Heart right ventricle (tissue), 16 donors: ENCODE data around the gene GPR78. TPM values are rescaled to one million over a fixed set of nuclear protein-coding genes. Genes with fewer than 3 reads are reported as not detected.

Experiments used
- ATAC-seq, 8 donors: fragments of 200-7000 bp; cut with Tn5 transposase; one replicate each; pipeline ENCODE4 v1.9.1; 2020; ENCODE audit warnings: mild to moderate bottlenecking in 8 of 8, moderate library complexity in 8 of 8, moderate number of reproducible peaks in 1 of 8
- DNase-seq, 2 donors: peaks; one replicate each; pipeline ENCODE4 v3.0.0-alpha.2; 2020
- H3K27ac ChIP-seq, 10 donors: fragments of 200-600 bp; sonication (generic) in 2 of 10; one replicate each; pipeline versions ENCODE4 v1.5.0 to v1.8.0; 2020 to 2022; ENCODE audit warnings: mild to moderate bottlenecking in 3 of 10
- H3K27me3 ChIP-seq, 7 donors: fragments of 200-600 bp; one replicate each; pipeline ENCODE4 v1.8.0; 2021 to 2022; ENCODE audit warnings: mild to moderate bottlenecking in 2 of 7
- H3K36me3 ChIP-seq, 9 donors: fragments of 200-600 bp; sonication (generic) in 1 of 9; one replicate each; pipeline versions ENCODE4 v1.5.0 to v1.8.0; 2020 to 2022; ENCODE audit warnings: mild to moderate bottlenecking in 2 of 9
- H3K4me1 ChIP-seq, 9 donors: fragments of 200-600 bp; sonication (generic) in 1 of 9; one replicate each; pipeline versions ENCODE4 v1.5.0 to v1.8.0; 2020 to 2022; ENCODE audit warnings: mild to moderate bottlenecking in 4 of 9
- H3K4me3 ChIP-seq, 10 donors: fragments of 200-600 bp; sonication (generic) in 2 of 10; one replicate each; pipeline versions ENCODE4 v1.5.0 to v1.8.0; 2020 to 2022; ENCODE audit warnings: mild to moderate bottlenecking in 7 of 10, moderate library complexity in 2 of 10
- H3K9me3 ChIP-seq, 11 donors: fragments of 200-600 bp in 10 of 11; sonication (generic) in 2 of 11; one replicate each; pipeline versions ENCODE4 v1.5.0 to v1.8.0; 2013 to 2022; ENCODE audit warnings: mild to moderate bottlenecking in 2 of 11, control low read depth in 1 of 11, moderate library complexity in 1 of 11
- CTCF ChIP-seq, 9 donors: fragments of 200-600 bp; sonication (generic) in 2 of 9; IDR thresholded peaks; one replicate each; pipeline versions ENCODE4 v1.5.0 to v1.8.0; 2021 to 2022; ENCODE audit warnings: antibody characterized with exemption in 9 of 9, mild to moderate bottlenecking in 5 of 9, moderate library complexity in 1 of 9
- WGBS, 2 donors: extraction: QIAGEN DNeasy Blood & Tissue Kit; methylation state at CpG; one replicate each; pipeline ENCODE4 v1.1.7; 2013; ENCODE audit warnings: inconsistent platforms in 1 of 2; 5-methylcytosine and 5-hydroxymethylcytosine counted together
- intact Hi-C, 10 donors: fragments of 100-400 bp; cut with DNase I; formaldehyde crosslinking; loops; one replicate each; pipeline versions ENCODE4 v1.11.1 to v1.14.2; 2022
- polyA plus RNA-seq, 2 donors: library from polyadenylated mRNA; stranded (reverse); fragments of 200-250 nt; gene quantifications; one replicate each; pipeline ENCODE4 v1.2.3, GENCODE V29; 2013
- total RNA-seq, 10 donors: library from RNA; stranded (reverse); fragmentation: NEBNext Ultra II Directional in 3 of 10; extraction: Animal tissue kit (Norgen Biotek cat#: 25700) in 3 of 10; gene quantifications; one replicate each; pipeline versions ENCODE4 v1.2.1 to v1.2.4, GENCODE V29; 2021 to 2023
- donor health status: Arrhythmogenic right ventricular cardiomyopathy.
- donor health status: ischemic (EF 13 %, LVEDD 7.1; RV severe dilation, severe dysfunction).
- donor health status: healthy with polysubstance abuse.
- donor health status: DM: no; HTN: yes; CAD: no.
- donor health status: DM: no; HTN: no; CAD: no.
- donor health status: ischemic (EF 25% LVEDD 6.9; RV normal size, moderate dysfunction).
- donor health status: ischemic (EF 25% LVEDD 5.7; RV mildly dilated, moderate dysfunction).
- donor health status: healthy.
- donor health status: DM: yes; HTN: yes; CAD: no.
- donor health status: Ischemic cardiomyopathy.
- donor health status: ischemic (EF 35%, LVEDD 5.7; RV mildly dilated, moderate dysfunction).
- donor health status: nonischemic (EF 11% LVEDD 7.7; RV severe dilation, severe dysfunction).
- donor health status: DM: yes; HTN: yes; CAD: no.
- donor health status: PGD.
- donor health status: ischemic (EF 29% LVEDD 5.4; RV normal size, mild dysfunction).
- donor health status: nonischemic (EF 23%, LVEDD 6.1; RV moderate dilation, normal function).

Gene GPR78
- total and polyA plus RNA-seq, 12 donors, result 0.01 to 0.12 TPM; not detected in 10

- Histone ChIP-seq H3K27me3 (peaks cover 0 to 29% (median 14%) of the 10 kb centered on the region in 7 donors), H3K36me3 (no peaks in the 10 kb centered on the region), H3K9me3 (no peaks in the 10 kb centered on the region), H3K4me1 (peaks cover 0 to 41% (median 16%) of the 10 kb centered on the region in 9 donors), H3K27ac (peak overlapping the region in 9 of 10 donors; percentile 10 to 80 (median 45)), H3K4me3 (no peak overlapping the region)
- DNase-seq (peak; percentile 42 to 49), ATAC-seq (peak; percentile 64 to 90 (median 77))
- intact Hi-C loops, result loop anchor here in 1 of 10 donors (10.0 kb wide), 1 partner anchor 304 kb away; no protein-coding TSS in a partner anchor
- WGBS, 2 donors, result 70 to 76% methylated on average over 8 of the region's 8 CpGs
- no peak for TF ChIP-seq CTCF (IDR thresholded peaks at IDR 0.05)
These were observed 30.8 kb downstream of the GPR78 start for GRCh38 chr4:8610858-8611616.

GRCh38 chr4:8612646-8613045 is 32.5 kb downstream of the GPR78 start:
- Histone ChIP-seq H3K27ac (peak overlapping the region in 7 of 10 donors; percentile 15 to 80 (median 61)), H3K27me3 (peaks cover 0 to 23% (median 7%) of the 10 kb centered on the region in 7 donors), H3K9me3 (no peaks in the 10 kb centered on the region), H3K4me1 (peaks cover 0 to 43% (median 15%) of the 10 kb centered on the region in 9 donors), H3K4me3 (no peak overlapping the region), H3K36me3 (no peaks in the 10 kb centered on the region)
- DNase-seq, result peak in 1 of 2 donors; percentile 2
- WGBS, 2 donors, result 89% methylated on average over 8 of the region's 8 CpGs
- intact Hi-C loops, result loop anchor here in 1 of 10 donors (10.0 kb wide), 1 partner anchor 302 kb away; no protein-coding TSS in a partner anchor
- no peak for ATAC-seq
- no peak for TF ChIP-seq CTCF (IDR thresholded peaks at IDR 0.05)

- ATAC-seq, result no peak
These were observed 33.5 kb downstream of the GPR78 start for GRCh38 chr4:8613421-8614364.

More at GRCh38 chr4:8613421-8614364, 33.5 kb downstream of the GPR78 start:
- Histone ChIP-seq H3K36me3 (no peaks in the 10 kb centered on the region), H3K4me3 (no peak overlapping the region), H3K27me3 (peaks cover 0 to 17% (median 0%) of the 10 kb centered on the region in 7 donors), H3K4me1 (peaks cover 0 to 38% (median 12%) of the 10 kb centered on the region in 9 donors), H3K9me3 (no peaks in the 10 kb centered on the region), H3K27ac (peak overlapping the region in 2 of 10 donors; percentile 21 to 80)
- no peak for TF ChIP-seq CTCF (IDR thresholded peaks at IDR 0.05)
- intact Hi-C loops, result loop anchor here in 1 of 10 donors (10.0 kb wide), 1 partner anchor 301 kb away; no protein-coding TSS in a partner anchor
- WGBS, 2 donors, result 92 to 93% methylated on average over 35 of the region's 35 CpGs
- peak in 1 of 2 donors; percentile 4 for DNase-seq
